Measurements from ENCODE around the gene PRPS1.

GRCh38 chrX:107669885-107670628 lies 41.7 kb downstream of the PRPS1 start:
- TF ChIP-seq BHLHE40 (IDR thresholded peaks at IDR 0.05; ENCODE audit: borderline replicate concordance) (no peak), ZNF384 (IDR thresholded peaks at IDR 0.05) (no peak), SP1 (IDR thresholded peaks at IDR 0.05) (no peak), ELF4 (IDR thresholded peaks at IDR 0.05) (no peak), NFRKB (IDR thresholded peaks at IDR 0.05) (no peak), PKNOX1 (IDR thresholded peaks at IDR 0.05) (no peak)

Data from HEK293T (cell line).